Spleen (tissue), 7 donors: ENCODE data around the gene SGTA.

Experiments
- POLR2A ChIP-seq, 3 donors: fragments of 450-650 bp; IDR thresholded peaks; one replicate each; pipeline ENCODE4 v1.5.1; 2017; ENCODE audit warnings: antibody characterized with exemption in 3 of 3, mild to moderate bottlenecking in 1 of 3
- POLR2AphosphoS5 ChIP-seq, 3 donors: sonication (generic); formaldehyde crosslinking; IDR thresholded peaks; one replicate each; pipeline ENCODE4 v1.5.1; 2017; ENCODE audit warnings: antibody characterized with exemption in 3 of 3
- TF ChIP-seq, protein P1 (sequence below), 11 experiments: fragments of 200-600 bp in 7 of 11; fragments of 450-650 bp in 4 of 11; sonication (generic) in 4 of 11; IDR thresholded peaks in 8 of 11; conservative IDR thresholded peaks in 3 of 11; 1 replicate in 7 of 11; 2 replicates in 4 of 11; pipeline versions ENCODE4 v1.4.0 to v1.8.0; 2016 to 2021; ENCODE audit warnings: antibody characterized with exemption in 11 of 11, inconsistent platforms in 4 of 11, mild to moderate bottlenecking in 1 of 11
- donor health status: DM: no; HTN: no; CAD: no; lungs with moderate emphysema.
- donor health status: DM: no; HTN: no; CAD: no.
- donor health status: DM: no; HTN: no; CAD: no.

DNA sequence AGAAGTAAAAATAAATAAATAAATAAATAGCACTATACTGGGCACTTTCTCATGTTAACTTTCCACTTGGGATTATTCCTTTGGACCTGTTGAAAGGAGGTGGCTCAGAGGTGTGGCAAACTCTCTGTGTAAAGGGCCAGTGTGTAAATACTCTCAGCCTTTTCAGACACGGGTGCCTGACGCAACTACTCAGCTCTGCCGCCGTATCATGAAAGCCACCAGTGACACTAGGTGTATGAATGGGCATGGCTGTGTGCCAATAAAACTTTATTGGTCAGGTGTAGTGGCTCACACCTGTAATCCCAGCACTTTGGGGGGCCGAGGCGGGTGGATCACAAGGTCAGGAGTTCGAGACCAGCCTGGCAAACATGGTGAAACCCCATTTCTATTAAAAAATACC, 23.1 kb downstream of the SGTA start:
- no peak for TF ChIP-seq POLR2A (IDR thresholded peaks at IDR 0.05)
- no peak for TF ChIP-seq POLR2AphosphoS5 (IDR thresholded peaks at IDR 0.05)
- TF ChIP-seq, protein P1, sequence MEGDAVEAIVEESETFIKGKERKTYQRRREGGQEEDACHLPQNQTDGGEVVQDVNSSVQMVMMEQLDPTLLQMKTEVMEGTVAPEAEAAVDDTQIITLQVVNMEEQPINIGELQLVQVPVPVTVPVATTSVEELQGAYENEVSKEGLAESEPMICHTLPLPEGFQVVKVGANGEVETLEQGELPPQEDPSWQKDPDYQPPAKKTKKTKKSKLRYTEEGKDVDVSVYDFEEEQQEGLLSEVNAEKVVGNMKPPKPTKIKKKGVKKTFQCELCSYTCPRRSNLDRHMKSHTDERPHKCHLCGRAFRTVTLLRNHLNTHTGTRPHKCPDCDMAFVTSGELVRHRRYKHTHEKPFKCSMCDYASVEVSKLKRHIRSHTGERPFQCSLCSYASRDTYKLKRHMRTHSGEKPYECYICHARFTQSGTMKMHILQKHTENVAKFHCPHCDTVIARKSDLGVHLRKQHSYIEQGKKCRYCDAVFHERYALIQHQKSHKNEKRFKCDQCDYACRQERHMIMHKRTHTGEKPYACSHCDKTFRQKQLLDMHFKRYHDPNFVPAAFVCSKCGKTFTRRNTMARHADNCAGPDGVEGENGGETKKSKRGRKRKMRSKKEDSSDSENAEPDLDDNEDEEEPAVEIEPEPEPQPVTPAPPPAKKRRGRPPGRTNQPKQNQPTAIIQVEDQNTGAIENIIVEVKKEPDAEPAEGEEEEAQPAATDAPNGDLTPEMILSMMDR (IDR thresholded peaks at IDR 0.05 in 8 of 11, conservative IDR thresholded peaks at IDR 0.05 in 3 of 11) = no peak
